Large intestine (tissue), 3 donors: ENCODE measurements around the gene MAVS. TPM values are rescaled to one million over a fixed set of nuclear protein-coding genes. Genes with fewer than 3 reads are reported as not detected.

ENCODE experiments used
- DNase-seq, 2 donors: peaks; one replicate each; pipeline versions ENCODE4 v3.0.0 to v3.0.0-alpha.2; 2013
- H3K27ac ChIP-seq: one replicate; pipeline ENCODE4 v1.5.1; 2013; ENCODE audit warnings: low read length
- H3K27me3 ChIP-seq: 2 replicates; pipeline ENCODE4 v1.6.1; 2013; ENCODE audit warnings: low read length; ENCODE audit not compliant: control insufficient read depth, insufficient read depth
- H3K36me3 ChIP-seq: 2 replicates; pipeline ENCODE4 v1.6.1; 2013; ENCODE audit warnings: low read length; ENCODE audit not compliant: control insufficient read depth, insufficient read depth
- H3K4me1 ChIP-seq: one replicate; pipeline ENCODE4 v1.6.1; 2013; ENCODE audit warnings: low read length; ENCODE audit not compliant: control insufficient read depth, insufficient read depth
- H3K4me3 ChIP-seq: one replicate; pipeline ENCODE4 v1.5.1; 2013; ENCODE audit warnings: low read length
- H3K9me3 ChIP-seq: one replicate; pipeline ENCODE4 v1.6.1; 2013; ENCODE audit warnings: mild to moderate bottlenecking, low read depth, low read length, moderate library complexity; ENCODE audit not compliant: control insufficient read depth
- WGBS: methylation state at CpG from one replicate; pipeline ENCODE4 v1.1.5; 2013; ENCODE audit warnings: low lambda C conversion rate; ENCODE audit not compliant: insufficient coverage; 5-methylcytosine and 5-hydroxymethylcytosine counted together
- polyA plus RNA-seq: library from polyadenylated mRNA; unstranded; fragments of 120-200 nt; gene quantifications from one replicate; pipeline ENCODE4 v1.2.1, GENCODE V29; 2013

The MAVS gene
- polyA plus RNA-seq, 1 donor, result 28.4 TPM

DNA sequence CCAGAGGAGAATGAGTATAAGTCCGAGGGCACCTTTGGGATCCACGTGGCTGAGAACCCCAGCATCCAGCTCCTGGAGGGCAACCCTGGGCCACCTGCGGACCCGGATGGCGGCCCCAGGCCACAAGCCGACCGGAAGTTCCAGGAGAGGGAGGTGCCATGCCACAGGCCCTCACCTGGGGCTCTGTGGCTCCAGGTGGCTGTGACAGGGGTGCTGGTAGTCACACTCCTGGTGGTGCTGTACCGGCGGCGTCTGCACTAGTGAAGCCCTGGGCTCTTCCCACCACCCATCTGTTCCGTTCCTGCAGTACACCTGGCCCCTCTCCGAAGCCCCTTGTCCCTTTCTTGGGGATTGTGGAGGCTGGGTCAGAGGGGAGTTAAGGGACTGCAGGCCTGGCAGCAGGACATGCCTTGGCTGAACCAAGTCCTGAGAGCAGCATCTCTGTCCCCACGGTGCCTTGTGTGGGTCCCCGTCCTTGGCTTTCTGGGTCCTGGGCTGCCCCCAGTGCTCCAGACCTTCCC, 19.3 kb downstream of the MAVS start:
- Histone ChIP-seq H3K27ac (no peak overlapping the region), H3K9me3 (no peaks in the 10 kb centered on the region), H3K36me3 (peaks cover 75% of the 10 kb centered on the region), H3K4me3 (no peak overlapping the region), H3K4me1 (no peaks in the 10 kb centered on the region), H3K27me3 (no peaks in the 10 kb centered on the region)
- no peak for DNase-seq
- WGBS, result no CpG with 5 or more reads among the region's 14 CpGs

DNA sequence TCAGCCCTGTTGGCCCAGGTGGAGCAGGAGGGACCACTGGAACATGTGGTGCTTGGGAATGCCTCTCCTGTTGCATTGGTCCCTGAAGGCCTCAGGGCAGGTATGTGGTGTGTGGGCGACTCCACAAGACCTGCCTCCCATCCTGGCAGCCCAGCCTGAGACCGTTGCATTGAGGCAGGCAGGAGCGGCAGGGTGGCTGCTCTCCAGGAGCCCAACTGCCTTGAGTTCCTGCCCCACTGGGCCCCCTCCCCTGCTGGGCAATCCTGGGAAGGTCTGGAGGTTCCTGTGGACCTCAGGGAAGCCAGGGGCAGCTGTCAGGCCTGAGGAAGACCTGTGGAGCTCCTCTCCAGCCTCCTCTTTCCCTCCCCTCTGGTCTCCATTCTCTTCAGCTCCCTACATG, 19.8 kb downstream of the MAVS start:
- WGBS, result no CpG with 5 or more reads among the region's 3 CpGs
- Histone ChIP-seq H3K4me3 (no peak overlapping the region), H3K36me3 (peaks cover 76% of the 10 kb centered on the region), H3K4me1 (no peaks in the 10 kb centered on the region), H3K27ac (no peak overlapping the region), H3K9me3 (no peaks in the 10 kb centered on the region), H3K27me3 (no peaks in the 10 kb centered on the region)
- DNase-seq, result no peak

DNA sequence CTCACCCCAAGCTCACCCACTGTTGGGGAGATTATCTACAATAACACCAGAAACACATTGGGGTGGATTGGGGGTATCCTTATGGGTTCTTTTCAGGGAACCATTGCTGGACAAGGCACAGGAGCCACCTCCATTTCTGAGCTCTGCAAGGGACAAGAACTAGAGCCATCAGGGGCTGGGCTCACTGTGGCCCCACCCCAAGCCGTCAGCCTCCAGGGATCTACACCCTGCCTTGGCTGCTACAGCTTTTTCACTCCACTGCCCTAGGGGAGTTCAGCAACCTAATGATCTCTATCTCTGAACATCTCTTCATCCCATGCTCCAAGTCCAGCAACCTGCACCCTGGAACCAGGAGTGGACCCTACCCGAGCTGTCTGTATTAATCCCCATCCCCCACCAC, 21.2 kb downstream of the MAVS start:
- Histone ChIP-seq H3K9me3 (no peaks in the 10 kb centered on the region), H3K27ac (no peak overlapping the region), H3K27me3 (no peaks in the 10 kb centered on the region), H3K36me3 (peaks cover 71% of the 10 kb centered on the region), H3K4me1 (no peaks in the 10 kb centered on the region), H3K4me3 (no peak overlapping the region)
- WGBS, result no CpG with 5 or more reads among the region's 2 CpGs
- no peak for DNase-seq

DNA sequence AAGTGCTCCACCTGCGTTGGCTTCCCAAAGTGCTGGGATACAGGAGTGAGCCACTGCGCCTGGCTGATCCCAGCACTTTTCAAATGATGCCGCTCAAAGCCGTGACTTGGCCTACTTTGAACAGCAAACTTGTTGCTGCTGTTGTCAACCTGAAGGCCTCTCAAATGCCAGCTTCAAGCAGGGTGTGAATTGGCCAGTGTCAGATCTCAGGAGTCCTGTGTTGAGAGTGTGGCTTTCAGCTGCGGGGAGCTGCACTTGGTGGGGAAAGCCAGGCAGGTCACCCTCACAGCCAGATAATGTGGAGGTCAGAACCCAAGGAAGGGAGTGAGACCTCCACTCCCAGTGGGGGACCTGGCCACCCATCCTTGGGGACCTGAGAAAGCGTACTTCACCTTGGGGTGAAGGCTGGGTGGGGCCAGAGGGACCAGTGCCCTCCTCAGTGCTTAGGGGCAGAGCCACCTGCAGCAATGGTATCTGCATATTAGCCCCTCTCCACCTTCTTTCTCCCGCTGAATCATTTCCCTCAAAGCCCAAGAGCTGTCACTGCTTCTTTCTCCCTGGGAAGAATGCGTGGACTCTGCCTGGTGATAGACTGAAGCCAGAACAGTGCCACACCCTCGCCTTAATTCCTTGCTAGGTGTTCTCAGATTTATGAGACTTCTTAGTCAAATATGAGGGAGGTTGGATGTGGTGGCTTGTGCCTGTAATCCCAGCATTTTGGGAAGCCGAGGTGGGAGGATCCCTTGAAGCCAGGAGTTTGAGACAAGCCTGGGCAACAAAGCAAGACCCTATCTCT, 23.4 kb downstream of the MAVS start:
- Histone ChIP-seq H3K36me3 (peaks cover 69% of the 10 kb centered on the region), H3K4me3 (no peak overlapping the region), H3K9me3 (no peaks in the 10 kb centered on the region), H3K4me1 (no peaks in the 10 kb centered on the region), H3K27me3 (no peaks in the 10 kb centered on the region), H3K27ac (no peak overlapping the region)
- no CpG with 5 or more reads among the region's 10 CpGs for WGBS
- DNase-seq, result peak in 1 of 2 donors; percentile 39

DNA sequence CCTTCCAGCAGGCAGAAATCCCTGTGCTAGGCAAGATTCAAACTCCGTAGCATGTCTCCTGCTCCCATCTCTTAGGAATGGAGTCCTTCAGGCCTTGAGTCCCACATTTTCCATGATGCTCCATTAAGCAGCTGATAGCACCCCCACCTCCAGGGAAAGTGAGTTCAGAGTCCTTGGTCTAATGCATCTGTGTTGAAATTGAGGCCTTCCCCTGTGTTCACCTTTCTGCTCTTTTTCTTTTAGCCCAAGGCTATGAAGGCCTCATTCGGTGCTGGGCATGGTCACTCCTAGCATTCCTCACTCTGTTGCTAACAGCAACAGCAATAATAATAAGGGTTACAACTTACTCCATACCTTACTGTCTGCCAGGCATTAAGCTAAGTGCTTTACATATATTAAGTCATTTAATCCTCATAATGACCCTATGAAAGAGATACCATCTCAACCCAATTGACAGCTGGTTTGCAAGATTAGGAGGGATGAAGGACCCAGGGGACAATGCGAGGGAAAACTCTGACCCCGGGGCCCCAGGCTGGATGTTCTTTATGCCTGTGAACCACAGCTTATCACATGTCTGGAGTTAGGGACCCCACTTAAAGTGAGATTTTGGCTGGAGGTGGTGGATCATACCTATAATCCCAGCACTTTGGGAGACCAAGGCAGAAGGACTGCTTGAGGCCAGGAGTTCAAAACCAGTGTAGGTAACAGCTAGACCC, 25.1 kb downstream of the MAVS start:
- no peaks in the 10 kb centered on the region for H3K27me3 ChIP-seq
- H3K4me3 ChIP-seq, result no peak overlapping the region
- no peaks in the 10 kb centered on the region for H3K9me3 ChIP-seq
- peaks cover 52% of the 10 kb centered on the region for H3K36me3 ChIP-seq
- no peaks in the 10 kb centered on the region for H3K4me1 ChIP-seq
- no peak overlapping the region for H3K27ac ChIP-seq
- no CpG with 5 or more reads among the region's 4 CpGs for WGBS
- peak in 1 of 2 donors; percentile 41 for DNase-seq

DNA sequence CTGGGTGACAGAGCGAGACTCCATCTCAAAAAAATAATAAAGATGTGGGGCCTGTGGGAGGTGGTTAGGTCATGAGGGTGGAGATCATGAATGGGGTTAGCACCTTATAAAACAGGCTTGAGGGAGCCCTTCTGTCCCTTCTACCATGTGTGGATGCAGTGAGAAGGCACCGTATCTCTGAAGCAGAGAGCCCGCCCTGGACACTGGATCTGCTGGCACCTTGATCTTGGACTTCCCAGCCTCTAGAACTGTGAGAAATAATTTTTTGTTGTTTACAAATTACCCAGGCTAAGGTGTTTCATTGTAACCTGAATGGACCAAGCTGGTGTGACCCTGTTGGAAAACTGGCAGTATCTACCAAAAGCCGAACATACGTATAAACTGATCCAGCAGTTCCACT, 26.9 kb downstream of the MAVS start:
- Histone ChIP-seq H3K4me3 (no peak overlapping the region), H3K9me3 (no peaks in the 10 kb centered on the region), H3K36me3 (peaks cover 40% of the 10 kb centered on the region), H3K27me3 (no peaks in the 10 kb centered on the region), H3K27ac (no peak overlapping the region), H3K4me1 (no peaks in the 10 kb centered on the region)
- no CpG with 5 or more reads among the region's 5 CpGs for WGBS
- no peak for DNase-seq

DNA sequence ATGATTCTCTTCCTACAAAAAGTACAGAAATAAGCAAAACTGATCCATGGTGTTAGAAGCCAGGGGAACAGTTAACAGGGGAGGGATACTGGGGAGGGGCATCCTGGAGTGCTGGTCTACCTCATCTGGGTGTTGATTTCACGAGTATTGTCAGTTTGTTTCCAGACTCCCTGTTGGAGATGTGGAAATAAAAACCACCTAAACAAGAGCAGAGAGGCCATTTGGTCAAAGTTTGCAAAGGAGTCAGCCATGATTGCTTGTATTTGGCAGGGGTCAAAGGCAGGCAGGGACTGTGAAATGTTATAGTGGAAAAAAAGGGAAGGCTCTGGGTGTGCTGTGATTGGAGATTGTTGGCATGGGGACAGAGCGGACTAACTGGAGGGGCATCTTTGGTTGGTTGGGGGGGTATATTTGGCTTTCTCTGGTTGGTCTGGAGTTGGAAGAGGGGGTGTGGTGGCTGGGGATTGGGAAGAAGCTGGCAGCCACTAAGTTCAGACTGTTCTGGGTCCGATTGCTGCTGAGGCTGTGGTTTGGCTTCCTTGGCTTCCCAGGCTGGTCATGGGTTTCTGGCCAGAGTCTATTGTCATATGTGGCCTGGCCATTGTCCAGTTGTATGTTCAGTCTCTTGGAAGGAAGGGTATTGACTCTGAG, 27.7 kb downstream of the MAVS start:
- H3K27ac ChIP-seq, result no peak overlapping the region

DNA sequence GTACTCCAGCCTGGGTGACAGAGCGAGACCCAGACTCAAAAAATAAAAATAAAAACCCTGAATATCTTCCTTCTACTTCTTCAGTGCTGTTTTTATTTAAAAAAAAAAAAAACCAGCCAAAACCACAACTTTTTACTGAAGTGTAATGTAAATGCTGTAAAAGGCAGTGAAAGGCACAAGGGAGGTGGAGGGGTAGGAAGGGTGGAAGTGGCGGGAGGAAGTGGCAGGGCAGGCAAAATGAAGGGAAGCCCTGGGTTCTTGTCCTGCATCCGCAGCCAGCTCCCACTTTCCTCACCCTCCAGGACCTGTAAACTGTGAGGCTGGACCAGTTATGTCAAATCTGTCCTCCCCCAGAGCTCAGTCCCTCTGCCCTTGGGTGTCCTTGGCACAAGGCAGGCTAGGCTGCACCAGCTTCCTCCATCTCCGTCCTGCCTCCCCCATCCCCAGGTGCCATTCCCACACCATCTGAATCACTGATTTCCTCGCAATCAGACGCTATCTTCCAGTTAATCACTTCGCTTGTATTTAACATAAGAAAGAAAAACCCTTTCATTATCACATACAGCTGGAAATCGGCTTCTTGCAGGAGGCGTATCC, 28.8 kb downstream of the MAVS start:
- DNase-seq, result no peak
- Histone ChIP-seq H3K4me3 (no peak overlapping the region), H3K4me1 (no peaks in the 10 kb centered on the region), H3K36me3 (peaks cover 36% of the 10 kb centered on the region), H3K27me3 (no peaks in the 10 kb centered on the region), H3K27ac (no peak overlapping the region), H3K9me3 (no peaks in the 10 kb centered on the region)
- 92% methylated on average over 4 of the region's 9 CpGs for WGBS

More for the DNA sequence above, 27.7 kb downstream of the MAVS start:
- no peak for DNase-seq
- Histone ChIP-seq H3K4me1 (no peaks in the 10 kb centered on the region), H3K27me3 (no peaks in the 10 kb centered on the region), H3K4me3 (no peak overlapping the region), H3K9me3 (no peaks in the 10 kb centered on the region), H3K36me3 (peaks cover 42% of the 10 kb centered on the region)
- 100% methylated on average over 1 of the region's 3 CpGs for WGBS

DNA sequence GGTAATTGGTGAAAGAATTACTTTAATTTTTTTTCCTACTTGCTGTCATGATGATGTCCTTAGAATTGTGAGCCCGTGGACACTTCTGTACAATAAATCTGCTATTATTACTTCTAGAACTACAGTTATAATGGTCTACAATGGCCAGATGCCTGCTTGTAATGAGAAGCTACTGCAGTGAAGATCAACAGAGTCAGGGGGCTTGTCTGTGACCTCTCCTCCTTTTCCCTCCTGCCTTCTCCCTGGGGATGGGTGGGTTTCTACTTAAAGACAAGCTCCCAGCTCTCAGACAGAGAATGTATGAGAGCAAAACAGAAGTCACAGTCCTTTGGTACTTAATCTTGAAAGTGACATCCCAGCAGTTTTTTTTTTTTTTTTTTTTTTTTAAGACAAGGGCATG, 29.4 kb downstream of the MAVS start:
- H3K4me3 ChIP-seq, result no peak overlapping the region
- peaks cover 35% of the 10 kb centered on the region for H3K36me3 ChIP-seq
- WGBS, result no CpG with 5 or more reads among the region's 1 CpG
- H3K4me1 ChIP-seq, result no peaks in the 10 kb centered on the region
- H3K27me3 ChIP-seq, result no peaks in the 10 kb centered on the region
- no peak overlapping the region for H3K27ac ChIP-seq
- no peaks in the 10 kb centered on the region for H3K9me3 ChIP-seq
- no peak for DNase-seq

DNA sequence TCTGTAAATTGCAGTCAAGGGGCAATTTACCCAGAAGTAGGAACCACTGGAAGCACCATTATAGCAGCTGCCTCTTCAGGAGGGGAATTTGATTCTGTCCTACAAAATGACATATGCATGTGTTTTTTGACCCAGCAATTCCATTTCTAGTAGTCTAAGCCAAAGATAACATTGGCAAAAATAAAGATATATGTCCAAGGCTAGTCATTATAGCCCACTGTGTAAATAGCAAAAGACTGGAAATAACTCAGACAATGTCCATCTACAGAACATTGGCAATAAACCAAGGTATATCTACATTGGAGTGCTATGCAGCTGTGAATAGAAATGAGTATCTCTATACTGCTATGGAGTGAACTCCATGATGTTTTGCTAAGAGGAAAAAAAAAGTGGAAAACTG, 30.0 kb downstream of the MAVS start:
- no peaks in the 10 kb centered on the region for H3K27me3 ChIP-seq
- H3K9me3 ChIP-seq, result no peaks in the 10 kb centered on the region
- H3K27ac ChIP-seq, result no peak overlapping the region
- no peak overlapping the region for H3K4me3 ChIP-seq
- no peaks in the 10 kb centered on the region for H3K4me1 ChIP-seq
- H3K36me3 ChIP-seq, result peaks cover 30% of the 10 kb centered on the region
- DNase-seq, result no peak
